ENCODE measurements around the gene AHI1.

DNA sequence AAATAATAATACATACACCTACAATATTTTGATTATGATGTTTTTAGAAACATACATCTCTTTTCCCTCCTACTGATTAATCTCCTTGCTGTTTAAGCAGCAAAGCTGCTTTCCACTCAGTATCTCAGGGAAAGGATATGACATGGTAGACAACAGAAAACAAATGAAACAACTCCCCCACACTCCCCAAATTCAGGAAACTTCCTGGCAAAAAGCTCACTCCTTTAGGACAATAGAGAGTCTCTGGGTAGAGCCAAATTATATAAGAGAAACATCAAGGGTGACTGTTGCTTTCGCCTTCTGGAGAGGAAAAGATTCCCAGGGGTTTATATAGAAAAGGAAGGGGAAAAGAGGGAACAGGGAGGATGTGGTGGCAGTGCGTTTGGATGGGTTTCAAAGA is 48.7 kb upstream of the AHI1 start:
- TF ChIP-seq POLR2AphosphoS5 (IDR thresholded peaks at IDR 0.05) (no peak), POLR2A (IDR thresholded peaks at IDR 0.05) (no peak), EP300 (IDR thresholded peaks at IDR 0.05) (no peak)
- TF ChIP-seq, protein P1, sequence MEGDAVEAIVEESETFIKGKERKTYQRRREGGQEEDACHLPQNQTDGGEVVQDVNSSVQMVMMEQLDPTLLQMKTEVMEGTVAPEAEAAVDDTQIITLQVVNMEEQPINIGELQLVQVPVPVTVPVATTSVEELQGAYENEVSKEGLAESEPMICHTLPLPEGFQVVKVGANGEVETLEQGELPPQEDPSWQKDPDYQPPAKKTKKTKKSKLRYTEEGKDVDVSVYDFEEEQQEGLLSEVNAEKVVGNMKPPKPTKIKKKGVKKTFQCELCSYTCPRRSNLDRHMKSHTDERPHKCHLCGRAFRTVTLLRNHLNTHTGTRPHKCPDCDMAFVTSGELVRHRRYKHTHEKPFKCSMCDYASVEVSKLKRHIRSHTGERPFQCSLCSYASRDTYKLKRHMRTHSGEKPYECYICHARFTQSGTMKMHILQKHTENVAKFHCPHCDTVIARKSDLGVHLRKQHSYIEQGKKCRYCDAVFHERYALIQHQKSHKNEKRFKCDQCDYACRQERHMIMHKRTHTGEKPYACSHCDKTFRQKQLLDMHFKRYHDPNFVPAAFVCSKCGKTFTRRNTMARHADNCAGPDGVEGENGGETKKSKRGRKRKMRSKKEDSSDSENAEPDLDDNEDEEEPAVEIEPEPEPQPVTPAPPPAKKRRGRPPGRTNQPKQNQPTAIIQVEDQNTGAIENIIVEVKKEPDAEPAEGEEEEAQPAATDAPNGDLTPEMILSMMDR (IDR thresholded peaks at IDR 0.05) = no peak

All from stomach (tissue), 4 donors.